ENCODE measurements around the gene PLA2G5. TPM values are rescaled to one million over a fixed set of nuclear protein-coding genes. Genes with fewer than 3 reads are reported as not detected.

PLA2G5 gene
- total and polyA plus RNA-seq, 2 of the 4 experiments (the other 2 are of a cell fraction): not detected

GRCh38 chr1:20075345-20075744 lies 5.4 kb downstream of the PLA2G5 start:
- H3K27me3 ChIP-seq (ENCODE audit: control insufficient read depth, insufficient read depth, low read length): peaks cover 22% of the 10 kb centered on the region
- H2BK5ac ChIP-seq (ENCODE audit: low read depth, low read length, poor library complexity, severe bottlenecking): no peak overlapping the region
- no CpG with 5 or more reads among the region's 2 CpGs for WGBS, 2 experiments (ENCODE audit: extremely low coverage in 2 of 2, insufficient read length in 1 of 2)
- DNase-seq (no peak), ATAC-seq (ENCODE audit: low read depth) (no peak)
- CTCF ChIA-PET: no interaction called here
- H3K14ac ChIP-seq (replicated peaks; ENCODE audit: low read depth, low read length): no peak overlapping the region
- H4K5ac ChIP-seq (ENCODE audit: low read depth, low read length): no peak overlapping the region
- H3K23ac ChIP-seq (ENCODE audit: low read depth, low read length): no peak overlapping the region
- no peak overlapping the region for H3K4me2 ChIP-seq (ENCODE audit: low read depth, low read length)
- dilution Hi-C loops (cut with HindIII; ENCODE audit: low sequenced_read_pairs, unreplicated experiment) (no loop called here), in situ Hi-C loops (cut with MboI; ENCODE audit: low sequenced_read_pairs) (no loop called here), intact Hi-C loops (cut with micrococcal nuclease) (no loop called here)
- no peak overlapping the region for H2BK120ac ChIP-seq (ENCODE audit: low read depth, low read length)
- H3K56ac ChIP-seq (ENCODE audit: extremely low read depth, insufficient read depth, low read length): no peak overlapping the region
- no peak overlapping the region for H3K4ac ChIP-seq (ENCODE audit: low read depth, low read length)
- H4K91ac ChIP-seq (ENCODE audit: insufficient read depth, low read depth, low read length): no peak overlapping the region
- TF ChIP-seq MAZ (IDR thresholded peaks at IDR 0.05; ENCODE audit: borderline replicate concordance, low read depth, low read length) (no peak), FOS (IDR thresholded peaks at IDR 0.05; ENCODE audit: low read depth, low read length) (no peak), ELK1 (IDR thresholded peaks at IDR 0.05; ENCODE audit: borderline replicate concordance, low read depth, low read length) (no peak), POLR2A (IDR thresholded peaks at IDR 0.05; ENCODE audit: low read depth, low read length) (no peak), MAFK (IDR thresholded peaks at IDR 0.05; ENCODE audit: low read depth, low read length) (no peak), CEBPB (IDR thresholded peaks at IDR 0.05; ENCODE audit: low read depth, low read length) (no peak), RAD21 (IDR thresholded peaks at IDR 0.05; ENCODE audit: low read length) (no peak), SMC3 (IDR thresholded peaks at IDR 0.05; ENCODE audit: low read depth, low read length) (no peak), MXI1 (IDR thresholded peaks at IDR 0.05; ENCODE audit: borderline replicate concordance, low read depth, low read length) (no peak), USF2 (IDR thresholded peaks at IDR 0.05; ENCODE audit: low read depth, low read length) (no peak), CTCF (conservative IDR thresholded peaks at IDR 0.05; ENCODE audit: low read depth, low read length) (no peak), CHD1 (IDR thresholded peaks at IDR 0.05; ENCODE audit: low read depth, low read length) (no peak), BHLHE40 (IDR thresholded peaks at IDR 0.05; ENCODE audit: low read depth, low read length) (no peak), RFX5 (IDR thresholded peaks at IDR 0.05; ENCODE audit: low read depth, low read length) (no peak)
- H3K4me3 ChIP-seq (ENCODE audit: insufficient read depth, low read depth, low read length): no peak overlapping the region
- H2BK15ac ChIP-seq (ENCODE audit: low read depth, low read length): no peak overlapping the region
- BruUV-seq (replicated peaks): no TSS peak
- H2AFZ ChIP-seq (replicated peaks; ENCODE audit: low read length, poor library complexity): no peak overlapping the region
- H3K36me3 ChIP-seq (ENCODE audit: control insufficient read depth, insufficient read depth, low read length): no peaks in the 10 kb centered on the region
- no peak overlapping the region for H3K27ac ChIP-seq (ENCODE audit: insufficient read depth, low read length)
- no peak overlapping the region for H3K18ac ChIP-seq (ENCODE audit: low read depth, low read length)
- no peaks in the 10 kb centered on the region for H3K79me1 ChIP-seq (ENCODE audit: low read depth in 1 of 2, low read length in 2 of 2)
- no peak overlapping the region for H2AK9ac ChIP-seq (replicated peaks; ENCODE audit: low read depth, low read length, poor library complexity)
- H3K4me1 ChIP-seq (ENCODE audit: control insufficient read depth, insufficient read depth, low read length): no peaks in the 10 kb centered on the region
- no peaks in the 10 kb centered on the region for H3K9me1 ChIP-seq (ENCODE audit: insufficient read depth, low read length)
- POLR2A ChIA-PET (ENCODE audit: unreplicated experiment): no interaction called here
- H2AK5ac ChIP-seq (ENCODE audit: low read depth, low read length): no peak overlapping the region
- H4K20me1 ChIP-seq (ENCODE audit: insufficient read depth, low read length): no peaks in the 10 kb centered on the region
- H4K8ac ChIP-seq (ENCODE audit: low read depth in 2 of 2, low read length in 2 of 2): no peak overlapping the region
- no peak overlapping the region for H3K9ac ChIP-seq (ENCODE audit: low read depth, low read length)
- no peak overlapping the region for H2BK20ac ChIP-seq (ENCODE audit: low read depth, low read length)
- no peaks in the 10 kb centered on the region; the same call in 1 of the 2 replicates for H3K9me3 ChIP-seq (ENCODE audit: control insufficient read depth, insufficient read depth, low read length)

Data from IMR-90 (cell line).